ENCODE data around the gene KCTD15. TPM values are rescaled to one million over a fixed set of nuclear protein-coding genes. Genes with fewer than 3 reads are reported as not detected.
"Not testable (repeated sequence)": the region's sequence is repeated elsewhere in the genome, so short reads cannot be mapped to it uniquely, and the experiment has no call there.

Gene KCTD15
- polyA plus RNA-seq, 6 donors from 2014 or later: 0.19 TPM; not detected in 5

DNA sequence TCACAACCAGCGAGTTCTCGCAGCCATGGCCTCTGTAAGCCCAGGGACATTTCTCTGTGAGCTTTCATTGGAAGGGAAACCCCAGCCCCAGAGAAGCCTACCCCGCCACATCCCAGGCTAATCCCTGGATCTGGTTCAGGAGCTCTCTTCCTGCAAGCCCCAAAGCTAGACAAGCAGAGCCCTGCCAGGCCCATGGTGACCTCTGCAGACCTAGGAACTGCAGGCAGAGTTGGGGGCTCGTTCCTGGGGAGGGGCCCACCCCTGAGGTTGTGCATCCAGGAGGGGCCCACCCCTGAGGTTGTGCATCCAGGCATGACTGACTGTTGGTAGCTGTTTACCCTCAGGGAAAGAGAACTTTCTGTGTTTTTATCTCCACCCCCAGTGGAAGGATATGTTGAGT, 21.7 kb downstream of the KCTD15 start:
- Mint-ChIP-seq H3K4me3 (peak overlapping the region in 5 of 8 donors; percentile 3 to 83 (median 60)), H3K9me3 (no peaks in the 10 kb centered on the region), H3K4me1 (peaks cover 15 to 43% (median 28%) of the 10 kb centered on the region in 3 donors), H3K27me3 (no peaks in the 10 kb centered on the region), H3K36me3 (no peaks in the 10 kb centered on the region), H3K27ac (no peak overlapping the region)
- DNase-seq: no peak
- ATAC-seq (ENCODE audit: low read depth in 2 of 2): no peak

- H3K36me3 Mint-ChIP-seq; H3K27me3 Mint-ChIP-seq; ATAC-seq (ENCODE audit: low read depth in 2 of 2); DNase-seq; H3K9me3 Mint-ChIP-seq: not testable (repeated sequence)
- H3K27ac Mint-ChIP-seq: peak overlapping the region in 4 of 6 donors; percentile 47 to 92 (median 78)
- H3K4me3 Mint-ChIP-seq: peak overlapping the region; percentile 71 to 90 (median 81)
- peaks cover 15 to 43% (median 28%) of the 10 kb centered on the region in 3 donors for H3K4me1 Mint-ChIP-seq
Measured at GRCh38 chr19:33819078-33819477, 22.4 kb downstream of the KCTD15 start.

DNA sequence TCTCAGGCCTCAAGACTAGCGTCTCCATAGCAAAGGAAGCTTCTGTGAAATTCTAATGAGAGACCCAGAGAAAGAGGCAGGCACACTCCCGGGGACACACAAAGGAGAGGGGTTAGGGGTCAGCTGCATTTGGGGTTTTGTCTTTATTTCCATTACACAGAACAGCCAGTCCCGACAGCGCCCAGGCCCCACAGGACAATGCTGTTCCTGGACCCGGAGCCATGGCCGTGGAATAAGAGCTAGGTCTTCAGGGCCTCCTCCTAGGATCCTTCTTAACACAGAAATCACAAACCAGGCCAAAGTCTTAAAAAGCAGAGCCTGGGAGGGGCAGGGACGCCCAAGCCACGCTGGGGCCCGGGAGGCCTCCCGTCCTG, 22.8 kb downstream of the KCTD15 start:
- no peak for DNase-seq
- Mint-ChIP-seq H3K4me1 (peaks cover 15 to 43% (median 28%) of the 10 kb centered on the region in 3 donors), H3K27me3 (no peaks in the 10 kb centered on the region), H3K36me3 (no peaks in the 10 kb centered on the region), H3K9me3 (no peaks in the 10 kb centered on the region), H3K27ac (peak overlapping the region in 5 of 6 donors; percentile 9 to 92 (median 67)), H3K4me3 (peak overlapping the region; percentile 71 to 90 (median 81))
- ATAC-seq (ENCODE audit: low read depth in 2 of 2): no peak

DNA sequence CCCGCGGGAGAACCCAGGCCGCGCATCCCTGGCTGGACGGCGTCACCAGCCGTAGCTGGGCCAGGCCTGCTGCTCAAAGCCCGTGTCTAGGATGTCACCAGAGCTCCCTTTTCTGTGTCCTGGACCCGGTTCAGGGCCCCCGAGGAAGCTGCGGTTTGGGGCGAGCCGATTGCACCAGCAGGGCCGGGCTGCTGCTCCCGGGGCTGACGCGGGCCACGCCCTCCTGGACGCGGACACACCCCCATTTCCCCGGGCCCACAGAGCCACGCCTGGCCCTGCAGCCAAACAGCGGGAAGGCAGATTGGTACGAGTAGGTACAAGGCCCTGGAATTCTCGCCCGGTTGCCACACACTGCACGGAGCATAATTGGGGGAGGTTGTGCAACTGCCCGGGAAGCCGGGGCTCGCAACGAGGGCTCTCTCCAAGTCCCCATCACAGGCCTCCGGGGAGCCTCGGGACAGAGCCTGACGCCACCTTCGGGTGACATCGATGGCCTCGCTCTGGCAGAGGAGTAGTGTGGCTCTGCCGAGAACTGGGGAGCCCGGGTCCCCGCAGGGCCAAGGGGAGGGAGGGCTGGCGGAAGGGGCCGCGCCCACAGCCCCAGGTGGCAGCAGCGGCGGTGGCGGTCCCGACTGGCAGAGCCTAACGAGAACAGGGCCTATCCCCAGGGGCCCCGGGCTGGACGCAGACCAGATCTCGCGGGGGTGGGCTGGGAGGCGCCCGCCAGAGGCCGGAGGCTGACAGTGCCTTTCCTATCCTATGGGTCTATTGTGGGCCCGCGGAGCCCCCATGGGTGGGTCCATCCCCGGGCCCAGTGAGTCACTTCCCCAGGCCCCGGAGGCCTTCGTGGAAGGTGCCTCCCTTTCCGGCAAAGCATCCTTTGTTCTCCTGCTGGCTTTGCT, 23.5 kb downstream of the KCTD15 start:
- ATAC-seq (ENCODE audit: low read depth in 2 of 2) (peak; percentile 78 to 80), DNase-seq (peak; percentile 62)
- H3K4me1 Mint-ChIP-seq: peaks cover 15 to 43% (median 28%) of the 10 kb centered on the region in 3 donors
- no peaks in the 10 kb centered on the region for H3K36me3 Mint-ChIP-seq
- H3K9me3 Mint-ChIP-seq: no peaks in the 10 kb centered on the region
- peak overlapping the region; percentile 75 to 92 (median 82) for H3K4me3 Mint-ChIP-seq
- peak overlapping the region in 5 of 6 donors; percentile 39 to 88 (median 67) for H3K27ac Mint-ChIP-seq
- H3K27me3 Mint-ChIP-seq: no peaks in the 10 kb centered on the region

DNA sequence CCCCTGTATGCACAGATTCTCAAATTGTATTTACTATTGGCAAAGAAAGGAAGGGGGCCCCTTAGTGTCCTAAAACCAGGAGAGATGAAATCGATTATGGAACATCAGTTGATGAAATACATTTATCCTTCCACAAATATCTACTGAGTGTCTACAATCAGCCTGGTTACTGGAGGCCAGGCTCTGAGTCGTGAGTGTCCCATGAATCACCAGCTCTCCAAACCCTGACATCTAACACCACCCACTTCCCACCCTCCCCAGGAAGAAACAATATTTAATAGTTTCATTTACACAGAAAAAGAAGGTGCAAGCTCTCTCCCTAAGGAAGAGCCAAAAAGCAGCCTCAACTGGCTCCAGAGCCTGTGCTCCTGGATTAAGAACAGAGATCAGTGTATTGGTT, 25.2 kb downstream of the KCTD15 start:
- Mint-ChIP-seq H3K4me3 (peak overlapping the region in 1 of 8 donors; percentile 9), H3K27ac (peak overlapping the region in 3 of 6 donors; percentile 13 to 34 (median 21))
- ATAC-seq (ENCODE audit: low read depth in 2 of 2): no peak

DNA sequence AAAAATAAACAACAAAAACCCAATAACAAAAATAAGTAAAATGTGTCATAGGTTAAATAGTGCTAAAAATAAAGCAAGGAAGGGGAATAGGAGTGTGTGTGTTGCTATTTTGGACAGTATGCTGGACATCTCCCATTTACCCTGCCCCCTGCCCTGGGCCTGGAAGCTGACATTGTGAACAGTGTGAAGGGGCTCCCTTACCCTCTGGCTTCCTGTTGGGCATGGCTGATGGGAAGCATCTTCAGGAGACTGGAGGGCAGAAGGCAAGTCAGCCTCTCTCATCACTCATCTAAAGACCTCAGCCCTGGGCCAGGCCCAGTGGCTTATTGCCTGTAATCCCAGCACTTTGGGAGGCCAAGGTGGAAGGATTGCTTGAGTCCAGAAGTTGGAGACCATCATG, 26.7 kb downstream of the KCTD15 start:
- H3K4me1 Mint-ChIP-seq: peaks cover 10 to 30% (median 20%) of the 10 kb centered on the region in 3 donors
- H3K9me3 Mint-ChIP-seq: no peaks in the 10 kb centered on the region
- no peaks in the 10 kb centered on the region for H3K36me3 Mint-ChIP-seq
- peak overlapping the region in 1 of 8 donors; percentile 10 for H3K4me3 Mint-ChIP-seq
- H3K27ac Mint-ChIP-seq: no peak overlapping the region
- H3K27me3 Mint-ChIP-seq: peaks cover 2 to 16% (median 7%) of the 10 kb centered on the region in 3 donors
- ATAC-seq (ENCODE audit: low read depth in 2 of 2): no peak
- DNase-seq: no peak

More for the DNA sequence above, 25.2 kb downstream of the KCTD15 start:
- no peak for DNase-seq
- H3K27me3 Mint-ChIP-seq: peaks cover 0 to 7% (median 0%) of the 10 kb centered on the region in 3 donors
- peaks cover 13 to 40% (median 26%) of the 10 kb centered on the region in 3 donors for H3K4me1 Mint-ChIP-seq
- H3K9me3 Mint-ChIP-seq: no peaks in the 10 kb centered on the region
- no peaks in the 10 kb centered on the region for H3K36me3 Mint-ChIP-seq

- peaks cover 12 to 35% (median 22%) of the 10 kb centered on the region in 3 donors for H3K27me3 Mint-ChIP-seq
- DNase-seq (no peak), ATAC-seq (ENCODE audit: low read depth in 2 of 2) (no peak)
- H3K36me3 Mint-ChIP-seq: no peaks in the 10 kb centered on the region
- H3K4me3 Mint-ChIP-seq: no peak overlapping the region
- H3K9me3 Mint-ChIP-seq: no peaks in the 10 kb centered on the region
- H3K27ac Mint-ChIP-seq: no peak overlapping the region
- peaks cover 3 to 8% (median 7%) of the 10 kb centered on the region in 3 donors for H3K4me1 Mint-ChIP-seq
Measured at GRCh38 chr19:33825556-33825955, 28.9 kb downstream of the KCTD15 start.

GRCh38 chr19:33826521-33826920, 29.9 kb downstream of the KCTD15 start:
- ATAC-seq (ENCODE audit: low read depth in 2 of 2) (no peak), DNase-seq (no peak)
- Mint-ChIP-seq H3K9me3 (no peaks in the 10 kb centered on the region), H3K4me3 (no peak overlapping the region), H3K4me1 (no peaks in the 10 kb centered on the region), H3K27ac (no peak overlapping the region), H3K27me3 (peaks cover 12 to 36% (median 24%) of the 10 kb centered on the region in 3 donors), H3K36me3 (no peaks in the 10 kb centered on the region)

- no peak overlapping the region for H3K27ac Mint-ChIP-seq
- H3K4me1 Mint-ChIP-seq: no peaks in the 10 kb centered on the region
- H3K4me3 Mint-ChIP-seq: no peak overlapping the region
- DNase-seq: no peak
- peaks cover 16 to 43% (median 39%) of the 10 kb centered on the region in 3 donors for H3K27me3 Mint-ChIP-seq
- no peaks in the 10 kb centered on the region for H3K9me3 Mint-ChIP-seq
- ATAC-seq (ENCODE audit: low read depth in 2 of 2): no peak
- no peaks in the 10 kb centered on the region for H3K36me3 Mint-ChIP-seq
Measured at GRCh38 chr19:33828266-33829075, 31.8 kb downstream of the KCTD15 start.

GRCh38 chr19:33830264-33830663, 33.6 kb downstream of the KCTD15 start:
- H3K9me3 Mint-ChIP-seq: no peaks in the 10 kb centered on the region
- no peak for ATAC-seq (ENCODE audit: low read depth in 2 of 2)
- H3K4me1 Mint-ChIP-seq: no peaks in the 10 kb centered on the region
- H3K27ac Mint-ChIP-seq: no peak overlapping the region
- H3K36me3 Mint-ChIP-seq: no peaks in the 10 kb centered on the region
- H3K27me3 Mint-ChIP-seq: peaks cover 26 to 47% (median 43%) of the 10 kb centered on the region in 3 donors
- no peak overlapping the region for H3K4me3 Mint-ChIP-seq
- DNase-seq: no peak

DNA sequence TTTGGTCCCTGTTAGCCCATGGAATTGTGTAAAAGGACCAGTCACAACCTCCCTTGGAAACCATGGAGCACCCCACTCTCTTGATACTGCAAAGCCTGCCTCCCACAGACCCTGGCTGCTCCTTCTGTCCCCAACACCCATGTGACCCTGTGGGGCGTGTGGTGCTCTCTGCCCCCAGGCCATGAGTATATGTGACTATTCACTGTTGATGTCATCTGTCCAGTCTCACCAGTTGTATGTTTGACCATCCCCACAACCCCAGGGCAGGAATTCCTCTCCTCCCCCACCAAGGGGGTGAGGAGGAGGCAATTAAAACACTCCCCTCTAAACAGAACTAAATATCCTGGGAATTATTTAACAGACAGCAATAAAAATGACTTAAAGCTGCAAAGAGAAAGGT, 35.2 kb downstream of the KCTD15 start:
- Mint-ChIP-seq H3K4me3 (no peak overlapping the region), H3K9me3 (no peaks in the 10 kb centered on the region), H3K36me3 (no peaks in the 10 kb centered on the region), H3K27ac (no peak overlapping the region), H3K27me3 (peaks cover 29 to 47% (median 36%) of the 10 kb centered on the region in 3 donors), H3K4me1 (no peaks in the 10 kb centered on the region)
- no peak for ATAC-seq (ENCODE audit: low read depth in 2 of 2)
- no peak for DNase-seq

- Mint-ChIP-seq H3K36me3 (no peaks in the 10 kb centered on the region), H3K27me3 (peaks cover 29 to 47% (median 34%) of the 10 kb centered on the region in 3 donors), H3K4me3 (peak overlapping the region in 1 of 8 donors; percentile 17), H3K27ac (no peak overlapping the region), H3K9me3 (no peaks in the 10 kb centered on the region), H3K4me1 (no peaks in the 10 kb centered on the region)
- ATAC-seq (ENCODE audit: low read depth in 2 of 2) (no peak), DNase-seq (no peak)
Measured at GRCh38 chr19:33832633-33833032, 36.0 kb downstream of the KCTD15 start.

DNA sequence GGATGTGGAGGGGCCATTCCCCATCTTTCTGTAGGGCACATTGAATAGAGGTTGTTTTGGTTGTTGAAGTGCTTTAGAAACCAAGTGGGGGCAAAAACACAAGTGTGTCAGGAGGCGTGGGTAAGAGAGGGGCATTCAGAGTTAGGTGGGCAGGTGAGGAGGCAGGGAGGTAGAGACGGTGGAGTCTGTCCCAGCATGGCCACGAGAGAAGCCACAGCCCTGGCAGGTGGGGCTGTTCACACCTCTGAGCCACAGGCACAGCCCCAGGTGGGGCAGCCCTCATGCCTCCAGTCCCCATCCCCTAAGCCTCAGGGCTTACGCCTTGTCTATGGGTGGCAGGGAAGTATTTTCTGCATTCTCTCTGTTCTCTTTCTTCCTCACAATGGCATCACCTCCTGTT, 43.7 kb downstream of the KCTD15 start:
- no peaks in the 10 kb centered on the region for H3K36me3 Mint-ChIP-seq
- ATAC-seq (ENCODE audit: low read depth in 2 of 2) (no peak), DNase-seq (no peak)

More for the DNA sequence above, 43.7 kb downstream of the KCTD15 start:
- H3K9me3 Mint-ChIP-seq: peaks cover 0 to 9% (median 4%) of the 10 kb centered on the region in 7 donors
- H3K27ac Mint-ChIP-seq: no peak overlapping the region
- peaks cover 17 to 46% (median 44%) of the 10 kb centered on the region in 3 donors for H3K27me3 Mint-ChIP-seq
- no peaks in the 10 kb centered on the region for H3K4me1 Mint-ChIP-seq
- H3K4me3 Mint-ChIP-seq: no peak overlapping the region
